Nephron progenitor cell (in vitro differentiated cells): ENCODE results near the gene C1orf198.

Source experiments
- DNase-seq: peaks from one replicate; pipeline ENCODE4 v3.0.0; 2021
- H3K27ac Mint-ChIP-seq: 2 replicates; pipeline ENCODE4 v1.8.0; 2021; ENCODE audit warnings: mild to moderate bottlenecking, moderate library complexity, mixed read lengths
- H3K27me3 Mint-ChIP-seq: 2 replicates; pipeline ENCODE4 v1.8.0; 2021; ENCODE audit warnings: mild to moderate bottlenecking, low read depth, mixed read lengths; ENCODE audit not compliant: poor library complexity
- H3K36me3 Mint-ChIP-seq: 2 replicates; pipeline ENCODE4 v1.8.0; 2021; ENCODE audit warnings: low read depth, mixed read lengths
- H3K4me1 Mint-ChIP-seq: 2 replicates; pipeline ENCODE4 v1.8.0; 2021; ENCODE audit warnings: mixed read lengths
- H3K4me3 Mint-ChIP-seq: 2 replicates; pipeline ENCODE4 v1.8.0; 2021; ENCODE audit warnings: mild to moderate bottlenecking, moderate library complexity, mixed read lengths
- H3K9me3 Mint-ChIP-seq: 2 replicates; pipeline ENCODE4 v1.8.0; 2021; ENCODE audit warnings: mild to moderate bottlenecking, moderate library complexity, mixed read lengths
- CTCF ChIP-seq: fragments of 200-600 bp; sonication (generic); IDR thresholded peaks from 2 replicates; pipeline ENCODE4 v1.5.0; 2021; ENCODE audit warnings: antibody characterized with exemption

Gene C1orf198

GRCh38 chr1:230877146-230877923 lies 9.0 kb upstream of the C1orf198 start:
- H3K9me3 Mint-ChIP-seq = no peaks in the 10 kb centered on the region
- H3K4me1 Mint-ChIP-seq = peaks cover 57% of the 10 kb centered on the region
- no peak for DNase-seq
- no peak for TF ChIP-seq CTCF
- peaks cover 8% of the 10 kb centered on the region for H3K36me3 Mint-ChIP-seq
- H3K27me3 Mint-ChIP-seq = peaks cover 14% of the 10 kb centered on the region
- H3K27ac Mint-ChIP-seq = no peak overlapping the region
- H3K4me3 Mint-ChIP-seq = no peak overlapping the region

GRCh38 chr1:230876660-230877059 lies 8.3 kb upstream of the C1orf198 start:
- Mint-ChIP-seq H3K36me3 (peaks cover 10% of the 10 kb centered on the region), H3K4me1 (peaks cover 54% of the 10 kb centered on the region)

GRCh38 chr1:230875370-230875769 lies 7.0 kb upstream of the C1orf198 start:
- H3K4me3 Mint-ChIP-seq = no peak overlapping the region
- H3K27me3 Mint-ChIP-seq = peaks cover 12% of the 10 kb centered on the region
- peaks cover 14% of the 10 kb centered on the region for H3K36me3 Mint-ChIP-seq
- no peak for DNase-seq
- H3K27ac Mint-ChIP-seq = no peak overlapping the region
- no peak for TF ChIP-seq CTCF
- no peaks in the 10 kb centered on the region for H3K9me3 Mint-ChIP-seq
- H3K4me1 Mint-ChIP-seq = peaks cover 43% of the 10 kb centered on the region

More at GRCh38 chr1:230876660-230877059, 8.3 kb upstream of the C1orf198 start:
- peaks cover 15% of the 10 kb centered on the region for H3K27me3 Mint-ChIP-seq
- H3K9me3 Mint-ChIP-seq = no peaks in the 10 kb centered on the region
- no peak for DNase-seq
- TF ChIP-seq CTCF = no peak
- no peak overlapping the region for H3K4me3 Mint-ChIP-seq
- no peak overlapping the region for H3K27ac Mint-ChIP-seq

GRCh38 chr1:230870916-230871315 lies 2.6 kb upstream of the C1orf198 start:
- no peak for DNase-seq
- peaks cover 14% of the 10 kb centered on the region for H3K36me3 Mint-ChIP-seq
- H3K4me3 Mint-ChIP-seq = no peak overlapping the region
- peaks cover 39% of the 10 kb centered on the region for H3K4me1 Mint-ChIP-seq
- no peak overlapping the region for H3K27ac Mint-ChIP-seq
- no peaks in the 10 kb centered on the region for H3K9me3 Mint-ChIP-seq
- TF ChIP-seq CTCF = no peak
- peaks cover 24% of the 10 kb centered on the region for H3K27me3 Mint-ChIP-seq

- H3K27me3 Mint-ChIP-seq = peaks cover 19% of the 10 kb centered on the region
- H3K4me1 Mint-ChIP-seq = peaks cover 50% of the 10 kb centered on the region
- no peak for TF ChIP-seq CTCF
- H3K4me3 Mint-ChIP-seq = peak overlapping the region; percentile 84
- DNase-seq = no peak
- H3K9me3 Mint-ChIP-seq = no peaks in the 10 kb centered on the region
- peaks cover 14% of the 10 kb centered on the region for H3K36me3 Mint-ChIP-seq
- H3K27ac Mint-ChIP-seq = peak overlapping the region; percentile 45
These were observed 1.2 kb upstream of the C1orf198 start for GRCh38 chr1:230869500-230869899.
